ACC112 (cell line): ENCODE data around the gene SLC39A11.

Experiments
- H2AFZ ChIP-seq: fragments of 200-600 bp; sonication (generic); one replicate; pipeline ENCODE4 v1.6.0; 2017; ENCODE audit warnings: antibody characterized with exemption, low read length; ENCODE audit not compliant: unreplicated experiment
- H3K27ac ChIP-seq: fragments of 200-600 bp; sonication (generic); 2 replicates; pipeline ENCODE4 v1.5.1; 2014; ENCODE audit warnings: low read depth, mild to moderate bottlenecking, antibody characterized with exemption, low read length, moderate library complexity
- H3K27me3 ChIP-seq: fragments of 200-600 bp; sonication (generic); 2 replicates; pipeline ENCODE4 v1.6.1; 2014; ENCODE audit warnings: mild to moderate bottlenecking, antibody characterized with exemption, low read length, moderate library complexity, mixed read lengths; ENCODE audit not compliant: insufficient read depth
- H3K36me3 ChIP-seq: fragments of 200-600 bp; sonication (generic); 2 replicates; pipeline ENCODE4 v1.6.1; 2016; ENCODE audit warnings: mild to moderate bottlenecking, antibody characterized with exemption, low read length, moderate library complexity, mixed read lengths; ENCODE audit not compliant: insufficient read depth
- H3K4me1 ChIP-seq: fragments of 200-600 bp; sonication (generic); one replicate; pipeline ENCODE4 v1.6.1; 2016; ENCODE audit warnings: low read length, mixed read lengths; ENCODE audit not compliant: insufficient read depth, unreplicated experiment, control insufficient read depth
- H3K4me3 ChIP-seq: fragments of 200-600 bp; sonication (generic); 2 replicates; pipeline ENCODE4 v1.5.1; 2014; ENCODE audit warnings: mild to moderate bottlenecking, low read depth, low read length
- H3K79me2 ChIP-seq: fragments of 200-600 bp; sonication (generic); one replicate; pipeline ENCODE4 v1.6.0; 2016; ENCODE audit warnings: low read length; ENCODE audit not compliant: control insufficient read depth, unreplicated experiment, insufficient read depth

The SLC39A11 gene

GRCh38 chr17:72677714-72678390 lies 414.6 kb downstream of the SLC39A11 start:
- Histone ChIP-seq H3K79me2 (no peaks in the 10 kb centered on the region), H3K4me1 (peaks cover 10% of the 10 kb centered on the region), H3K4me3 (no peak overlapping the region), H3K27me3 (no peaks in the 10 kb centered on the region), H2AFZ (no peak overlapping the region), H3K27ac (no peak overlapping the region), H3K36me3 (no peaks in the 10 kb centered on the region)

DNA sequence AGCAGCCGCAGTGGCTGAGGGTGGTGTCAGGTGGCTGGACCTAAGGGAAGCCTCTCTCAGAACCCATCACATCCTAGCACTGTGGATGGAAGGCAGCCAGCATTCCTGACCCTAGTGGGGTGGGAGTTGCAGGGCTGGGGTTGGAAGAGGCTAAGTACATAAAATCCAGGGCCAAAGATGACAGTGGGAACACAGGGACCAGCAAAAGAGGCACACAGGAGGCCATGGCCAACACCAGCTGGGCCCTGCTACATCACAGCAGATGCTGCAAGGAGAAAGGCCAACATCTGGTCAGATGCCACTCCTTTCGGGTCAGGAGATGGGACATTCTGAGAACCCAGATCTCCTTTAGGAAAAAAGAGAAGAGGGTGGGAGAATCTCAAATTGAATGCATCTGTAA lies 415.4 kb downstream of the SLC39A11 start:
- Histone ChIP-seq H3K4me3 (no peak overlapping the region), H3K4me1 (peaks cover 3% of the 10 kb centered on the region), H2AFZ (no peak overlapping the region), H3K27me3 (no peaks in the 10 kb centered on the region), H3K27ac (no peak overlapping the region), H3K79me2 (no peaks in the 10 kb centered on the region), H3K36me3 (no peaks in the 10 kb centered on the region)

GRCh38 chr17:72672729-72673128 lies 419.8 kb downstream of the SLC39A11 start:
- H3K4me3 ChIP-seq = no peak overlapping the region
- H3K79me2 ChIP-seq = no peaks in the 10 kb centered on the region
- H3K36me3 ChIP-seq = no peaks in the 10 kb centered on the region
- H3K27me3 ChIP-seq = no peaks in the 10 kb centered on the region
- H2AFZ ChIP-seq = no peak overlapping the region
- H3K27ac ChIP-seq = no peak overlapping the region
- peaks cover under 1% of the 10 kb centered on the region for H3K4me1 ChIP-seq

- H3K27ac ChIP-seq = no peak overlapping the region
- no peaks in the 10 kb centered on the region for H3K27me3 ChIP-seq
- H3K4me1 ChIP-seq = no peaks in the 10 kb centered on the region
- H3K36me3 ChIP-seq = no peaks in the 10 kb centered on the region
- H3K79me2 ChIP-seq = no peaks in the 10 kb centered on the region
- H2AFZ ChIP-seq = no peak overlapping the region
- no peak overlapping the region for H3K4me3 ChIP-seq
These were observed 421.5 kb downstream of the SLC39A11 start for GRCh38 chr17:72671016-72671415.

GRCh38 chr17:72667096-72668063 lies 425.1 kb downstream of the SLC39A11 start:
- no peak overlapping the region for H3K27ac ChIP-seq
- no peaks in the 10 kb centered on the region for H3K36me3 ChIP-seq
- no peaks in the 10 kb centered on the region for H3K27me3 ChIP-seq
- no peak overlapping the region for H3K4me3 ChIP-seq
- no peaks in the 10 kb centered on the region for H3K79me2 ChIP-seq
- H2AFZ ChIP-seq = no peak overlapping the region
- H3K4me1 ChIP-seq = no peaks in the 10 kb centered on the region

GRCh38 chr17:72665852-72666851 lies 426.3 kb downstream of the SLC39A11 start:
- H2AFZ ChIP-seq = no peak overlapping the region
- no peaks in the 10 kb centered on the region for H3K4me1 ChIP-seq
- no peak overlapping the region for H3K27ac ChIP-seq
- H3K79me2 ChIP-seq = no peaks in the 10 kb centered on the region
- H3K4me3 ChIP-seq = no peak overlapping the region
- no peaks in the 10 kb centered on the region for H3K27me3 ChIP-seq
- H3K36me3 ChIP-seq = no peaks in the 10 kb centered on the region

DNA sequence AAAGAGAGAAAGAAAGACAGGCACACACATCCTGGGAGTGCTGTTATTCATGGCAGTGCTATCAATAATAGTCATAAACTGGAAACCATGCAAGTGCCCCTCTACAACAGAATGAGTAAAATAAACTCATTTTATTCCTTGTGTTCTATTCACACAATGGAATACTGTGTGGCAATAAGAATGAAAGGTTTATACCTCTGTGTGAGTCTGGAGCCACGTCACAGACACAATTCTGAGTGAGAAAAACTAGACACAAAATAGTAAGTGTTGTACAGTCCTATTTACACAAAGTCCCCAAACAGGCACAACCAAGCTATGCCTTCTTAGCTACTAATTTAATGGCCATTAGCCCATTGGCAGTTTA lies 429.7 kb downstream of the SLC39A11 start:
- Histone ChIP-seq H3K4me3 (no peak overlapping the region), H2AFZ (no peak overlapping the region), H3K27ac (no peak overlapping the region), H3K79me2 (no peaks in the 10 kb centered on the region), H3K4me1 (no peaks in the 10 kb centered on the region), H3K36me3 (no peaks in the 10 kb centered on the region), H3K27me3 (no peaks in the 10 kb centered on the region)

DNA sequence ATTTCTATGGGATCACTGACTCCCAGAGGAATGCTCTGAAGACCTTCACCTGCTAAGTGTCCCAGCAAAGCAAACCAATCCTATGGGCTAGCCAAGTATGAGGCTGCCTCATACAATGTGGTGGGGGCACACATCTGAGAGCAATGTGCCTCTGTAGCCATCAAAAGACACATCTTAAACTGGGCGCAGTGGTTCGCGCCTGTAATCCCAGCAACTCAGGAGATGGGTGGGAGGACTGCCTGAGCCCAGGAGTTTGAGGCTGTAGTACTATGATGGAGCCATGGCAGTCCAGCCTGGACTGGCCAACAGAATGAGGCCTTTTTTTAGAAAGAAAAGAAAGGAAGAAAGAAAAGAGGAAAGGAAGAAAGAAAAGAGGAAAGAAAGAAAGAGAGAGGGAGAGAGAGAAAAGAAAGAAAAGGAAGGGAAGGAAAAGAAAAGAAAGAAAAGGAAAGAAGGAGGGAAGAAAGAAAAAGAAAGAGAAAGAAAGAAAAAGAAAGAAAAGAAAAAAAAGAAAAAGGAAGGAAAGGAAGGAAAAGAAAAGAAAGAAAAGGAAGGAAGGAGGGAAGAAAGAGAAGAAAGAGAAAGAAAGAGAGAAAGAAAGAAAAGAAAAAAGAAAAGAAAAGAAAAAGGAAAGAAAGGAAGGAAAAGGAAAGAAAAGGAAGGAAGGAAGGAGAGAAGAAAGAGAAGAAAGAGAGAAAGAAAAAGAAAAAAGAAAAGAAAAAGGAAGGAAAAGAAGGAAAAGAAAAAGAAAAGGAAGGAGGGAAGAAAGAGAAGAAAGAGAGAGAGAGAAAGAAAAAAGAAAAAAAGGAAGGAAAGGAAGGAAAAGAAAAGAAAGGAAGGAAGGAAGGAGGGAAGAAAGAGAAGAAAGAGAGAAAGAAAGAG lies 430.3 kb downstream of the SLC39A11 start:
- Histone ChIP-seq H2AFZ (no peak overlapping the region), H3K27ac (no peak overlapping the region), H3K36me3 (no peaks in the 10 kb centered on the region), H3K79me2 (no peaks in the 10 kb centered on the region), H3K4me3 (no peak overlapping the region), H3K4me1 (no peaks in the 10 kb centered on the region), H3K27me3 (no peaks in the 10 kb centered on the region)

DNA sequence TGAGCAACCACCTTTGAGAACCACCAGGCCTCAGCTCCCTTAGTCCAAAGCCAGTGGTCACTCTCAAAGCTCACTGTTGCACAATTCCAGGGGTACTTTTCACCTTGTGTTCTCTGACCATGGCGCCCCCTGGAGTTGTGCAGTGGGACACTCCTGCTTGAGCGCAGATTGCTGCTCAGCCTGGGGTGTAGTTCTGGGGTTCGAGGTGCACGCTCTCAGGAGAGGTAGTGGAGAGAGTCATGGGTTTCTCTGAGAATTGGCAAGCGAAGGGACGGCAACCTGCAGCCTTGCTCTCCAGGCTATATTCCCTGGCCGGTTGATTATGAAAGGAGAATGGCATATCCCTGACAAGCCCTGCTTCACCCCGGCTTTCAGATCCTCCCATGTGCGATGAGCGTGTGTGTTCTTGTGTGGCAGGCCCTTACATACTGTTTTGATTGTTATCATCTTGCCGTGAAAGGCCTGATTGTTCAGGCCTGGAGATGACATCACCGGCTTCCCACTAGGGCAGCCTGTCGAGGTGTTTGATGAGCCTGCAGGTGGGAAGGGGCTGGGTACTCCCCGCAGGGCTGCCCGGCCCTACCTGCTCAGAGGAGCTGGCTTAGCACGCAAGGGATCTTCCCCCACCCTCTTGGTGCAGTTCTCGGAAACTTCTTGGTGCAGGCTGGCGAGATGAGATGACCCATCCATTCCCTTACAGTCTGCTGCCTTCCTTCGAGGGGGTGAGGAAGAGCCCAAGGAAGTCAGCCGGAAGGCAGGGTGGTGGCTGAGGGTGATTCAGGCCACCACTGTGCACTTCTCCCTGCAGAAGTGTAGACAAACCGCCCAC lies 431.2 kb downstream of the SLC39A11 start:
- H3K79me2 ChIP-seq = no peaks in the 10 kb centered on the region
- H2AFZ ChIP-seq = no peak overlapping the region
- H3K4me3 ChIP-seq = no peak overlapping the region
- no peaks in the 10 kb centered on the region for H3K36me3 ChIP-seq
- no peak overlapping the region for H3K27ac ChIP-seq
- H3K4me1 ChIP-seq = no peaks in the 10 kb centered on the region
- H3K27me3 ChIP-seq = no peaks in the 10 kb centered on the region
